Measurements from ENCODE around the gene ZNF835.

The ZNF835 gene

DNA sequence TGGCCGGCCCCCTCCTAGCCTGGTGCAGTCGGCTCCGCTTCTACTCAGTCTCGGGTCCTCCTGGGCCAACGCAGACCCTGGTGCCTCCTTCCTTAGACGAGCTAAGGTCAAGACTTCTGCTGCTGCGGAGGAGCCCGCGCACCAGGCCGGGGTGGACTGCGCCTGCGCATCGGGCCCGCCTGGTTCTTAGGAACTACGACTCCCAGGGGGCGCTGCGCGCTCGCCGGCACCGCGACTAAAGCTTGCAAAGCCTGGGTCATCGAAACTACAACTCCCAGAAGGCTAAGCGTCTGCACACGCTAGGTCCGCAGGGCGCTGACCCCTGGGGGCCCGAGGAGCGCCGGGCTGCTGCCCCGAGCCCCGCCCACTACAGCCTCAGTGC is at the start of gene ZNF835:
Gene ZNF835 (minus strand): TSS at position 145 of the 382 bp plus-strand sequence. CDS start 6,559 bp downstream, outside the sequence.
- no peak within 1 kb of the TSS for H3K4me3 ChIP-seq (replicated peaks; ENCODE audit: low read depth, low read length)
- no peak for DNase-seq (ENCODE audit: extremely low read depth, low read depth)
- TF ChIP-seq, protein P1, sequence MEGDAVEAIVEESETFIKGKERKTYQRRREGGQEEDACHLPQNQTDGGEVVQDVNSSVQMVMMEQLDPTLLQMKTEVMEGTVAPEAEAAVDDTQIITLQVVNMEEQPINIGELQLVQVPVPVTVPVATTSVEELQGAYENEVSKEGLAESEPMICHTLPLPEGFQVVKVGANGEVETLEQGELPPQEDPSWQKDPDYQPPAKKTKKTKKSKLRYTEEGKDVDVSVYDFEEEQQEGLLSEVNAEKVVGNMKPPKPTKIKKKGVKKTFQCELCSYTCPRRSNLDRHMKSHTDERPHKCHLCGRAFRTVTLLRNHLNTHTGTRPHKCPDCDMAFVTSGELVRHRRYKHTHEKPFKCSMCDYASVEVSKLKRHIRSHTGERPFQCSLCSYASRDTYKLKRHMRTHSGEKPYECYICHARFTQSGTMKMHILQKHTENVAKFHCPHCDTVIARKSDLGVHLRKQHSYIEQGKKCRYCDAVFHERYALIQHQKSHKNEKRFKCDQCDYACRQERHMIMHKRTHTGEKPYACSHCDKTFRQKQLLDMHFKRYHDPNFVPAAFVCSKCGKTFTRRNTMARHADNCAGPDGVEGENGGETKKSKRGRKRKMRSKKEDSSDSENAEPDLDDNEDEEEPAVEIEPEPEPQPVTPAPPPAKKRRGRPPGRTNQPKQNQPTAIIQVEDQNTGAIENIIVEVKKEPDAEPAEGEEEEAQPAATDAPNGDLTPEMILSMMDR (IDR thresholded peaks at IDR 0.05; ENCODE audit: low read depth, low read length, missing control alignments), result no peak

DNA sequence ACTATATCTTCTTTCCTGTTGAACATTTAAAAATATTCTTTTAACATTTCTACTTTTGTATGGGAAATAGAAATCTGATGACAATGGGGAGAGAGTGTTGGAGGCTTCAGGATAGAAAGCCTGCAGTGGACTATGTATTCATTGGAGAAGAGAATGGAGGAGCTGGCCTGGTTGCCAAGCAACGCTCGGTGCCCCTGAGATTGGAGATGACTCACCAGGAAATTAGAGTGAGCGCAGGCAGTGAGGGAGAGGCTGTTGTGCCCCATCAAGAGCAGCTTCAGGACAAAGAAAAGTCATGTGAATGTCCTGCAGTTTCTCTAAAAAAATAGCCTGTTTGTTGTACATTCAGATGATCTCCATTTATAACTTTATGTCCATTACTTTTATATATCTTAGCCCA is 48.7 kb upstream of the ZNF835 start:
- TF ChIP-seq, protein P1 (IDR thresholded peaks at IDR 0.05; ENCODE audit: low read depth, low read length, missing control alignments), result no peak
- no peak for DNase-seq (ENCODE audit: extremely low read depth, low read depth)
- no peak overlapping the region for H3K4me3 ChIP-seq (replicated peaks; ENCODE audit: low read depth, low read length)

DNA sequence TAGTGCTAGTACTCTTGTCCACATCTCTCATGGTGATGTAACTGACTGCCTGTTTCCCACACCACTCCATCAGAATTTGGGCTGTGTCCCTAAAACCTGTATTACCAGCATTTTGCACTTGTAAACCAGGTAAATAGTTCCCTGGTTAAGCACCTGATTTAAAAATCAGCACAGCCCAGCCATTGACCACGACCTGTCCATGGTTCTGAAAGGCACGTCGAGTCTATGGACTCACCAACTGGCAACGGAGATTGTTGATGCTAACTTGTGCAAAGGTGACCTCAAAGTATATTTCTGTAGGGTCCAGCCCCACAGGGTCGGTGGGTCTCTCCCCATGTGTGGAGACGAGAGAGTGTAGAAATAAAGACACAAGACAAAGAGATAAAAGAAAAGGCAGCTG is 46.7 kb upstream of the ZNF835 start:
- no peak overlapping the region for H3K4me3 ChIP-seq (replicated peaks; ENCODE audit: low read depth, low read length)
- no peak for DNase-seq (ENCODE audit: extremely low read depth, low read depth)
- TF ChIP-seq, protein P1 (IDR thresholded peaks at IDR 0.05; ENCODE audit: low read depth, low read length, missing control alignments), result no peak

DNA sequence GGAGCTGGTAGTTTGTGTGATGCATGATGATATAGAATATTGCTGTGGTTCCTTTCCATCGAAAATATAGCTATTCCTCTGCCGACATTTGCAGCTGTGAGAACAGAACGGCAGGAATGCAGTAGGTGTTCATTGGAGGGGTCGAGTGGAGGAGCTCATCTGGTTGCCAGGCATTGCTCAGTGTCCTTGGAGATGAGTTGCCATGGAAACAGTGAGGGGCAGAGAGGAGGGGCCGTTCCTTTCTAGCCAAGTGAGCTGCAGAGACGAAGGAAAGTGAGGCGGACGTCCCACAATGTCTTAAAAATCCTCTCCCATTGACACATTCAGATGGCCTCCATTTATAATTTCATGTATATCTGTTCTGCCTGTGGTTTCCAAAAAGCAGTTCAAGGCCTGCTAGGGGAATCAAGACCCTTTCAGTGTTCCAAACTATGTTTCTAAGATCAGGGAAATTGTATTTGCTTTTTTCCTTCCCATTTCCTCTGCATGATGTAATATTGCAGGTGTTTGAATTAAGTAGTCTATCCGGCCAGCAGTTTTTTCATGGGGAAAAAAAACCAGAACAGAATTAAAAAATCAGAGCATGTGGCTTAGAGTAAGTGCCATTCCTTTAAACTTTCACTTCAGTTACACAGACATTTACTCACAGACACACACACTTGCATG is 41.2 kb upstream of the ZNF835 start:
- DNase-seq (ENCODE audit: extremely low read depth, low read depth), result no peak
- TF ChIP-seq, protein P1 (IDR thresholded peaks at IDR 0.05; ENCODE audit: low read depth, low read length, missing control alignments), result no peak
- H3K4me3 ChIP-seq (replicated peaks; ENCODE audit: low read depth, low read length), result no peak overlapping the region

DNA sequence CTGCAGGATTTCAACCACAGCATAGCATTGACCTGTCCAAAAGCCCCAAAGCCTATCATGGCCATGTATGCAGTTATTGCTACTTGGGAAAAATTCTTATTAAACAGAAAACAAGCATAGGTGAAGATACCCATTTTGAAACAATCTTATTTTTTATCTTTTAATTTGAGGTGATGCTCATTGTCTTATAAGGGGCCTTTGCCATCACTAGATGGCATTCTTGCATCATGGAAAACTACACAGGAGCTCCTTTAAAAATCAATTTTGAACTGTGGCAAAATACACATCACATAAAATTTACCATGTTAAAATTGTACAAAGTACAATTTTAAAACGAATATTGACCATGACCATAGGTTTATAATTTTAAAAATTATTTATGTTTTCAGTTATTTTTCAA is 38.9 kb upstream of the ZNF835 start:
- TF ChIP-seq, protein P1 (IDR thresholded peaks at IDR 0.05; ENCODE audit: low read depth, low read length, missing control alignments), result no peak
- no peak overlapping the region for H3K4me3 ChIP-seq (replicated peaks; ENCODE audit: low read depth, low read length)
- no peak for DNase-seq (ENCODE audit: extremely low read depth, low read depth)

DNA sequence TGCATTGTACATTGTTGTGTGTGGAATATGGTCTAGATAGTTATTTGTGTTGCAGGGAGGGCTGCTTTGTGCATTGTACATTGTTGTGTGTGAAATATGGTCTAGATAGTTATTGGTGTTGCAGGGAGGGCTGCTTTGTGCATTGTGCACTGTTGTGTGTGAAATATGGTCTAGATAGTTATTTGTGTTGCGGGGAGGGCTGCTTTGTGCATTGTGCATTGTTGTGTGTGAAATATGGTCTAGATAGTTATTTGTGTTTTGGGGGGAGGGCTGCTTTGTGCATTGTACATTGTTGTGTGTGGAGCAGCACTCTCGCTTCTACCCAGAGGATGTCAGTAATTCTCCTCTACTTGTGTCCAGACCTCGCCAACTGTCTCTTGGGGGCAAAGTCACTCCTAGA is 36.3 kb upstream of the ZNF835 start:
- no peak for DNase-seq (ENCODE audit: extremely low read depth, low read depth)
- H3K4me3 ChIP-seq (replicated peaks; ENCODE audit: low read depth, low read length), result no peak overlapping the region
- TF ChIP-seq, protein P1 (IDR thresholded peaks at IDR 0.05; ENCODE audit: low read depth, low read length, missing control alignments), result no peak

DNA sequence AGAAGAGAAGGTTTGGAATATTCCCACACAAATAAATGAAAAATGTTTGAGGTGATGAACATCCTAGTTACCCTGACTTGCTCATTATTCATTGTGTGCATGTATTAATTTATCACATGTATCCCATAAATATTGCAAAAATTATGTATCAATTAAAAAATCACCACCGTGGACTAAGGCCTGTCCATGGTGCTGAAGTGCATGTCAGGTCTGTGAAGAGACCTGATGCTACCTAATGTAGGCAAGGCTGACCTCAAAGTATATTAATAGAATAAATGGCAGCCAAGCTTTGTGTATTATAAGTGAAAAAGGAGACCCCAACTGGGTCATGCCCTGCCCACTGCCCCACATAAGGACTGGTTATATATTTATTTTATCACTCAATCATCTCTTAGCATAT is 34.4 kb upstream of the ZNF835 start:
- TF ChIP-seq, protein P1 (IDR thresholded peaks at IDR 0.05; ENCODE audit: low read depth, low read length, missing control alignments), result no peak
- DNase-seq (ENCODE audit: extremely low read depth, low read depth), result no peak
- no peak overlapping the region for H3K4me3 ChIP-seq (replicated peaks; ENCODE audit: low read depth, low read length)

Data from HFF-Myc (cell line).